GM12872 (cell line): ENCODE data around the gene BCL2L1.

ENCODE experiments used
- TF ChIP-seq, protein P1 (sequence below): IDR thresholded peaks from 3 replicates; pipeline ENCODE4 v1.5.1; 2011; ENCODE audit warnings: low read depth, mild to moderate bottlenecking, low read length, moderate library complexity; ENCODE audit not compliant: insufficient read depth

BCL2L1 gene

GRCh38 chr20:31759836-31760518 lies 37.3 kb upstream of the BCL2L1 start:
- TF ChIP-seq, protein P1, sequence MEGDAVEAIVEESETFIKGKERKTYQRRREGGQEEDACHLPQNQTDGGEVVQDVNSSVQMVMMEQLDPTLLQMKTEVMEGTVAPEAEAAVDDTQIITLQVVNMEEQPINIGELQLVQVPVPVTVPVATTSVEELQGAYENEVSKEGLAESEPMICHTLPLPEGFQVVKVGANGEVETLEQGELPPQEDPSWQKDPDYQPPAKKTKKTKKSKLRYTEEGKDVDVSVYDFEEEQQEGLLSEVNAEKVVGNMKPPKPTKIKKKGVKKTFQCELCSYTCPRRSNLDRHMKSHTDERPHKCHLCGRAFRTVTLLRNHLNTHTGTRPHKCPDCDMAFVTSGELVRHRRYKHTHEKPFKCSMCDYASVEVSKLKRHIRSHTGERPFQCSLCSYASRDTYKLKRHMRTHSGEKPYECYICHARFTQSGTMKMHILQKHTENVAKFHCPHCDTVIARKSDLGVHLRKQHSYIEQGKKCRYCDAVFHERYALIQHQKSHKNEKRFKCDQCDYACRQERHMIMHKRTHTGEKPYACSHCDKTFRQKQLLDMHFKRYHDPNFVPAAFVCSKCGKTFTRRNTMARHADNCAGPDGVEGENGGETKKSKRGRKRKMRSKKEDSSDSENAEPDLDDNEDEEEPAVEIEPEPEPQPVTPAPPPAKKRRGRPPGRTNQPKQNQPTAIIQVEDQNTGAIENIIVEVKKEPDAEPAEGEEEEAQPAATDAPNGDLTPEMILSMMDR = no peak

- TF ChIP-seq, protein P1 = no peak
Measured at GRCh38 chr20:31758991-31759390, 36.3 kb upstream of the BCL2L1 start.

GRCh38 chr20:31758521-31758920 lies 35.9 kb upstream of the BCL2L1 start:
- TF ChIP-seq, protein P1 = no peak

GRCh38 chr20:31757254-31757653 lies 34.6 kb upstream of the BCL2L1 start:
- TF ChIP-seq, protein P1 = no peak

DNA sequence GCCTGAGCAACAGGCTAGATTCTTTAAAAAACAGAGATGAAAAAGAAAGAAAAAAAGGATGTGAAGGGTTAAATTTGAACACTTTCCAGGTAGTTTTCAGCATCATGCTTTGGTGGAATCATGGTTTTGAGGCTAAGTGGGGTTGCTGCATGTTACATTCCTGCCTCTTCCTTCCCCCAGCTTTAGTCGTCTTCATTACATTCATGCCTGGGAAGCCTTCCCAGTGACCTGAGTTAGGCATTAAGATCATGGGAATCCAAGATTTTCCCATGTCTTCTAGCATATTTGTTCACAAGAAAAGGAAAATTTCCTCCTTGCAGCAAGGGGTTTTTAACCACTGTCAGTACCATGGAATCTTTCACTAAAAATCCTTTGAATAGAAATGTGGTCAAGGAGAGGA lies 28.5 kb upstream of the BCL2L1 start:
- TF ChIP-seq, protein P1 = no peak

- TF ChIP-seq, protein P1 = no peak
Measured at GRCh38 chr20:31749223-31749622, 26.6 kb upstream of the BCL2L1 start.

DNA sequence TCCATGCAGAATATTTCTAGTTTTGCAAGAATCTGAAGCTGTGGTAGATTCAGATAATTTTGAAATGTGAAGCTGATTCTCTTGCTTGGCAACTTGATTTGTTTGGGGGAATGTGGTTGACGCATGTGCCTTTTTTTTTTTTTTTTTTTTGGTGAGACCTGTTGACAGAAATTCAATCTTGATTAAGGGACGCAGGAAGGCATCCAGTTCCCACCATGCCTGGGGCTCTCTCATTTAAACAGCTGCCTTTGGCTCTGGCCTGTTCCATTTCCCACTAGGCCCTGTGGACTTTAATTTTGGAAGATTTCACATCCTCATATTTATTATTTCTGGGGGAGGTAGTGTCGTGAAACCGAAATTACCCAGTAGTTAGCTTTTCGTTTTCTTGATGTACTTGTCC lies 25.0 kb upstream of the BCL2L1 start:
- TF ChIP-seq, protein P1 = no peak
